GM13976 (cell line): ENCODE measurements around the gene PLXND1.
"Not testable (repeated sequence)": the region's sequence is repeated elsewhere in the genome, so short reads cannot be mapped to it uniquely, and the experiment has no call there.

Experiments
- DNase-seq: peaks from one replicate; pipeline ENCODE4 v3.0.0; 2012; ENCODE audit warnings: low spot score
- in situ Hi-C: fragments of 300-500 bp; cut with MboI; formaldehyde crosslinking; loops from one replicate; pipeline ENCODE4 v1.12.0; 2022; ENCODE audit warnings: low sequenced_read_pairs, mixed read lengths, inconsistent platforms; ENCODE audit not compliant: unreplicated experiment
- TF ChIP-seq, protein P1 (sequence below): IDR thresholded peaks from 2 replicates; pipeline ENCODE4 v1.5.1; 2012; ENCODE audit warnings: borderline replicate concordance, mild to moderate bottlenecking; ENCODE audit not compliant: insufficient read depth; ENCODE audit errors: extremely low read depth, missing control alignments, control extremely low read depth

PLXND1 gene

GRCh38 chr3:129614435-129614834, 8.0 kb upstream of the PLXND1 start:
- in situ Hi-C loops: no loop called here
- TF ChIP-seq, protein P1, sequence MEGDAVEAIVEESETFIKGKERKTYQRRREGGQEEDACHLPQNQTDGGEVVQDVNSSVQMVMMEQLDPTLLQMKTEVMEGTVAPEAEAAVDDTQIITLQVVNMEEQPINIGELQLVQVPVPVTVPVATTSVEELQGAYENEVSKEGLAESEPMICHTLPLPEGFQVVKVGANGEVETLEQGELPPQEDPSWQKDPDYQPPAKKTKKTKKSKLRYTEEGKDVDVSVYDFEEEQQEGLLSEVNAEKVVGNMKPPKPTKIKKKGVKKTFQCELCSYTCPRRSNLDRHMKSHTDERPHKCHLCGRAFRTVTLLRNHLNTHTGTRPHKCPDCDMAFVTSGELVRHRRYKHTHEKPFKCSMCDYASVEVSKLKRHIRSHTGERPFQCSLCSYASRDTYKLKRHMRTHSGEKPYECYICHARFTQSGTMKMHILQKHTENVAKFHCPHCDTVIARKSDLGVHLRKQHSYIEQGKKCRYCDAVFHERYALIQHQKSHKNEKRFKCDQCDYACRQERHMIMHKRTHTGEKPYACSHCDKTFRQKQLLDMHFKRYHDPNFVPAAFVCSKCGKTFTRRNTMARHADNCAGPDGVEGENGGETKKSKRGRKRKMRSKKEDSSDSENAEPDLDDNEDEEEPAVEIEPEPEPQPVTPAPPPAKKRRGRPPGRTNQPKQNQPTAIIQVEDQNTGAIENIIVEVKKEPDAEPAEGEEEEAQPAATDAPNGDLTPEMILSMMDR: no peak
- no peak for DNase-seq

GRCh38 chr3:129613367-129613740, 6.9 kb upstream of the PLXND1 start:
- TF ChIP-seq, protein P1: no peak
- in situ Hi-C loops: no loop called here

GRCh38 chr3:129612534-129613366, 6.3 kb upstream of the PLXND1 start:
- no peak for DNase-seq
- in situ Hi-C loops: no loop called here
- TF ChIP-seq, protein P1: no peak

More at GRCh38 chr3:129613367-129613740, 6.9 kb upstream of the PLXND1 start:
- no peak for DNase-seq

DNA sequence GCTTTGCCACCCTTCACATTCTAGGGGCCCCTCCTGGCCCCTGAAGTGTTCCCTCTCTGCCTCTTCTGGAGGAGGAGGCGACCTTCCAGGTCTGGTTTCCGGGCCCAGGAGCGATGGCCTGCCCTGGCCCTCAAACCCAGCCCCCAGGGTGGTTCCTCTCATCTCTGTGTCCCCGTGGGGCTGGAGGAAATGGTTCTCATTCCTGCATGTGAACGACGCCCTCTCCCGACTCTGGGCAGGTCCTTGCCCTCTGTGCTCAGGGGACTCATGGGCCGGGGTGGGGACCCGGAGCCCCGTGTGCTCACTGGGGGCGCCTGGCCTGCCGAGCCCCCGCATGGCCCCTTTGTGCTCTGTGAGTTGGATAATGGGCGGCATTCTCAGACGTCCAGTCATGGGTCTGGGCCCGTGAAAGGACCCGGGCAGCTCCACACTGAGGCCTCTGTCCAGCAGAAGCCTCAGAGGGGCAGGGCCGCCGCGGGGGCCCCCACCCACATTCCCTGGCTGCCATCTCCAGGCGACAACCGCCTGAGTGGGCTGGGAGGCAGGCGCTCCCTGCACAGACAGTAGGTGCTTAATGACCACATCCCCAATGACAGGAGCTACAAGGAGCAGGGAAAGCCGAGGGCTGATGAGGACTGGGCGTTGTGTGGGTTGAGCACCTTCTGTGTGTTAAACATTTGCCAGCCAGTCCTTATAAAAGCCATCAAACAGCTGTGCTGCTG, 5.5 kb upstream of the PLXND1 start:
- TF ChIP-seq, protein P1: no peak
- DNase-seq: no peak
- in situ Hi-C loops: no loop called here

GRCh38 chr3:129611446-129611800, 4.9 kb upstream of the PLXND1 start:
- TF ChIP-seq, protein P1: no peak
- DNase-seq: no peak
- in situ Hi-C loops: no loop called here

- in situ Hi-C loops, DNase-seq: not testable (repeated sequence)
Measured at GRCh38 chr3:129610794-129611445, 4.4 kb upstream of the PLXND1 start.
